Fibroblast of skin of abdomen (primary cell): ENCODE data around the gene LRP1B.
A peak's percentile ranks its signal among the peaks of the same experiment; 100 is the strongest.
"Not testable (repeated sequence)": the region's sequence is repeated elsewhere in the genome, so short reads cannot be mapped to it uniquely, and the experiment has no call there.

Experiments
- DNase-seq: peaks from one replicate; pipeline ENCODE4 v3.0.0-alpha.2; 2013

The LRP1B gene

GRCh38 chr2:140596447-140596846, 1534.4 kb downstream of the LRP1B start:
- DNase-seq, result no peak

- no peak for DNase-seq
Measured at GRCh38 chr2:140595107-140595506, 1535.7 kb downstream of the LRP1B start.

GRCh38 chr2:140593132-140593531, 1537.7 kb downstream of the LRP1B start:
- DNase-seq, result no peak

- DNase-seq, result peak; percentile 25
Measured at GRCh38 chr2:140589696-140590095, 1541.1 kb downstream of the LRP1B start.

- peak; percentile 3 for DNase-seq
Measured at GRCh38 chr2:140589273-140589672, 1541.5 kb downstream of the LRP1B start.

GRCh38 chr2:140586379-140586778, 1544.4 kb downstream of the LRP1B start:
- peak; percentile 18 for DNase-seq

- DNase-seq, result no peak
Measured at GRCh38 chr2:140585016-140585415, 1545.8 kb downstream of the LRP1B start.

GRCh38 chr2:140584471-140584870, 1546.3 kb downstream of the LRP1B start:
- no peak for DNase-seq

- DNase-seq, result no peak
Measured at GRCh38 chr2:140580532-140581151, 1550.2 kb downstream of the LRP1B start.

GRCh38 chr2:140577453-140577852, 1553.4 kb downstream of the LRP1B start:
- no peak for DNase-seq

GRCh38 chr2:140567734-140568133, 1563.1 kb downstream of the LRP1B start:
- DNase-seq, result no peak

GRCh38 chr2:140565756-140566155, 1565.1 kb downstream of the LRP1B start:
- DNase-seq, result no peak

GRCh38 chr2:140555701-140556100, 1575.1 kb downstream of the LRP1B start:
- no peak for DNase-seq

GRCh38 chr2:140552634-140553033, 1578.2 kb downstream of the LRP1B start:
- DNase-seq, result no peak

- no peak for DNase-seq
Measured at GRCh38 chr2:140551287-140551686, 1579.5 kb downstream of the LRP1B start.

GRCh38 chr2:140550821-140551220, 1580.0 kb downstream of the LRP1B start:
- no peak for DNase-seq

GRCh38 chr2:140544769-140545168, 1586.0 kb downstream of the LRP1B start:
- not testable (repeated sequence) for DNase-seq

GRCh38 chr2:140542627-140543026, 1588.2 kb downstream of the LRP1B start:
- no peak for DNase-seq

GRCh38 chr2:140539242-140539875, 1591.5 kb downstream of the LRP1B start:
- no peak for DNase-seq

- DNase-seq, result no peak
Measured at GRCh38 chr2:140529706-140530105, 1601.1 kb downstream of the LRP1B start.

- DNase-seq, result no peak
Measured at GRCh38 chr2:140528982-140529381, 1601.8 kb downstream of the LRP1B start.

GRCh38 chr2:140526575-140526974, 1604.2 kb downstream of the LRP1B start:
- DNase-seq, result peak; percentile 50

- no peak for DNase-seq
Measured at GRCh38 chr2:140512106-140512505, 1618.7 kb downstream of the LRP1B start.

GRCh38 chr2:140509765-140510164, 1621.1 kb downstream of the LRP1B start:
- no peak for DNase-seq

- no peak for DNase-seq
Measured at GRCh38 chr2:140508756-140509155, 1622.1 kb downstream of the LRP1B start.
